Stimulated activated CD8-positive, alpha-beta memory T cell treated with anti-CD3 and anti-CD28 coated beads, Interleukin-12 subunit alpha, Interleukin-12 subunit beta, amount 100 ng/mL, for 24 hours (primary cell): Measurements from ENCODE around the gene ELAC2.
"Not testable (repeated sequence)": the region's sequence is repeated elsewhere in the genome, so short reads cannot be mapped to it uniquely, and the experiment has no call there.

Source experiments
- DNase-seq: peaks from one replicate; pipeline ENCODE4 v3.0.0-alpha.2; 2020; ENCODE audit errors: extremely low read depth

The ELAC2 gene

GRCh38 chr17:12990041-12990808, 27.6 kb downstream of the ELAC2 start:
- no peak for DNase-seq

- DNase-seq: no peak
Measured at GRCh38 chr17:12987120-12987519, 30.7 kb downstream of the ELAC2 start.

GRCh38 chr17:12985431-12986293, 32.2 kb downstream of the ELAC2 start:
- DNase-seq: no peak

- no peak for DNase-seq
Measured at GRCh38 chr17:12983991-12984884, 33.6 kb downstream of the ELAC2 start.

GRCh38 chr17:12982224-12982623, 35.6 kb downstream of the ELAC2 start:
- no peak for DNase-seq

- DNase-seq: no peak
Measured at GRCh38 chr17:12979826-12980500, 37.9 kb downstream of the ELAC2 start.

GRCh38 chr17:12979246-12979645, 38.6 kb downstream of the ELAC2 start:
- no peak for DNase-seq

GRCh38 chr17:12978787-12979186, 39.0 kb downstream of the ELAC2 start:
- not testable (repeated sequence) for DNase-seq

- DNase-seq: no peak
Measured at GRCh38 chr17:12977008-12977751, 40.6 kb downstream of the ELAC2 start.

- no peak for DNase-seq
Measured at GRCh38 chr17:12974005-12974531, 43.8 kb downstream of the ELAC2 start.

- no peak for DNase-seq
Measured at GRCh38 chr17:12973496-12974004, 44.3 kb downstream of the ELAC2 start.

GRCh38 chr17:12967962-12968361, 49.9 kb downstream of the ELAC2 start:
- no peak for DNase-seq

- no peak for DNase-seq
Measured at GRCh38 chr17:12966413-12966812, 51.4 kb downstream of the ELAC2 start.

GRCh38 chr17:12965988-12966387, 51.8 kb downstream of the ELAC2 start:
- no peak for DNase-seq

- DNase-seq: no peak
Measured at GRCh38 chr17:12964840-12965239, 53.0 kb downstream of the ELAC2 start.

- DNase-seq: no peak
Measured at GRCh38 chr17:12964162-12964561, 53.7 kb downstream of the ELAC2 start.

GRCh38 chr17:12963505-12963904, 54.3 kb downstream of the ELAC2 start:
- no peak for DNase-seq

- DNase-seq: no peak
Measured at GRCh38 chr17:12961655-12962054, 56.2 kb downstream of the ELAC2 start.

- DNase-seq: no peak
Measured at GRCh38 chr17:12959441-12959840, 58.4 kb downstream of the ELAC2 start.

- no peak for DNase-seq
Measured at GRCh38 chr17:12958786-12959185, 59.0 kb downstream of the ELAC2 start.
